ENCODE data around the gene PLA2G2F.
A peak's percentile ranks its signal among the peaks of the same experiment; 100 is the strongest.

Gene PLA2G2F

GRCh38 chr1:20190256-20191160 lies 51.4 kb downstream of the PLA2G2F start:
- no peak overlapping the region for H3K4me3 ChIP-seq (ENCODE audit: low read length in 2 of 2)
- H3K4me1 ChIP-seq (ENCODE audit: control insufficient read depth, insufficient read depth, low read length) = peaks cover 51% of the 10 kb centered on the region
- peaks cover 0 to 4% of the 10 kb centered on the region in 2 donors for H3K36me3 ChIP-seq (ENCODE audit: control insufficient read depth in 2 of 2, insufficient read depth in 2 of 2, low read length in 2 of 2)
- H3K9me3 ChIP-seq (ENCODE audit: control insufficient read depth in 2 of 2, low read length in 2 of 2) = no peaks in the 10 kb centered on the region
- no peak overlapping the region for H3K27ac ChIP-seq (ENCODE audit: low read length)
- peaks cover 0 to 2% of the 10 kb centered on the region in 2 donors for H3K27me3 ChIP-seq (ENCODE audit: control insufficient read depth in 1 of 2, insufficient read depth in 2 of 2, low read length in 2 of 2)
- H3K9ac ChIP-seq (ENCODE audit: low read length in 2 of 2) = no peak overlapping the region

- H3K27ac ChIP-seq (ENCODE audit: low read length) = peak overlapping the region; percentile 31
Measured at GRCh38 chr1:20191266-20191825, 52.2 kb downstream of the PLA2G2F start.

GRCh38 chr1:20192364-20192763 lies 53.2 kb downstream of the PLA2G2F start:
- Histone ChIP-seq H3K4me1 (ENCODE audit: control insufficient read depth, insufficient read depth, low read length) (peaks cover 38% of the 10 kb centered on the region), H3K4me3 (ENCODE audit: low read length in 2 of 2) (no peak overlapping the region), H3K9ac (ENCODE audit: low read length in 2 of 2) (no peak overlapping the region), H3K9me3 (ENCODE audit: control insufficient read depth in 2 of 2, low read length in 2 of 2) (no peaks in the 10 kb centered on the region), H3K27me3 (ENCODE audit: control insufficient read depth in 1 of 2, insufficient read depth in 2 of 2, low read length in 2 of 2) (no peaks in the 10 kb centered on the region), H3K36me3 (ENCODE audit: control insufficient read depth in 2 of 2, insufficient read depth in 2 of 2, low read length in 2 of 2) (peaks cover 0 to 4% of the 10 kb centered on the region in 2 donors), H3K27ac (ENCODE audit: low read length) (peak overlapping the region; percentile 46)

More at GRCh38 chr1:20191266-20191825, 52.2 kb downstream of the PLA2G2F start:
- peaks cover 0 to 4% of the 10 kb centered on the region in 2 donors for H3K36me3 ChIP-seq (ENCODE audit: control insufficient read depth in 2 of 2, insufficient read depth in 2 of 2, low read length in 2 of 2)
- H3K4me3 ChIP-seq (ENCODE audit: low read length in 2 of 2) = no peak overlapping the region
- H3K9ac ChIP-seq (ENCODE audit: low read length in 2 of 2) = no peak overlapping the region
- H3K9me3 ChIP-seq (ENCODE audit: control insufficient read depth in 2 of 2, low read length in 2 of 2) = no peaks in the 10 kb centered on the region
- peaks cover 47% of the 10 kb centered on the region for H3K4me1 ChIP-seq (ENCODE audit: control insufficient read depth, insufficient read depth, low read length)
- peaks cover 0 to 2% of the 10 kb centered on the region in 2 donors for H3K27me3 ChIP-seq (ENCODE audit: control insufficient read depth in 1 of 2, insufficient read depth in 2 of 2, low read length in 2 of 2)

- Histone ChIP-seq H3K9me3 (ENCODE audit: control insufficient read depth in 2 of 2, low read length in 2 of 2) (no peaks in the 10 kb centered on the region), H3K27ac (ENCODE audit: low read length) (peak overlapping the region; percentile 46), H3K4me1 (ENCODE audit: control insufficient read depth, insufficient read depth, low read length) (peaks cover 32% of the 10 kb centered on the region), H3K36me3 (ENCODE audit: control insufficient read depth in 2 of 2, insufficient read depth in 2 of 2, low read length in 2 of 2) (peaks cover 0 to 4% of the 10 kb centered on the region in 2 donors), H3K27me3 (ENCODE audit: control insufficient read depth in 1 of 2, insufficient read depth in 2 of 2, low read length in 2 of 2) (no peaks in the 10 kb centered on the region), H3K9ac (ENCODE audit: low read length in 2 of 2) (no peak overlapping the region), H3K4me3 (ENCODE audit: low read length in 2 of 2) (no peak overlapping the region)
Measured at GRCh38 chr1:20192871-20193411, 53.8 kb downstream of the PLA2G2F start.

GRCh38 chr1:20194224-20194623 lies 55.1 kb downstream of the PLA2G2F start:
- H3K36me3 ChIP-seq (ENCODE audit: control insufficient read depth in 2 of 2, insufficient read depth in 2 of 2, low read length in 2 of 2) = peaks cover 0 to 4% of the 10 kb centered on the region in 2 donors
- H3K4me3 ChIP-seq (ENCODE audit: low read length in 2 of 2) = no peak overlapping the region
- peaks cover 24% of the 10 kb centered on the region for H3K4me1 ChIP-seq (ENCODE audit: control insufficient read depth, insufficient read depth, low read length)
- no peak overlapping the region for H3K27ac ChIP-seq (ENCODE audit: low read length)
- H3K27me3 ChIP-seq (ENCODE audit: control insufficient read depth in 1 of 2, insufficient read depth in 2 of 2, low read length in 2 of 2) = no peaks in the 10 kb centered on the region
- no peak overlapping the region for H3K9ac ChIP-seq (ENCODE audit: low read length in 2 of 2)
- no peaks in the 10 kb centered on the region for H3K9me3 ChIP-seq (ENCODE audit: control insufficient read depth in 2 of 2, low read length in 2 of 2)

GRCh38 chr1:20194757-20195461 lies 55.8 kb downstream of the PLA2G2F start:
- Histone ChIP-seq H3K27me3 (ENCODE audit: control insufficient read depth in 1 of 2, insufficient read depth in 2 of 2, low read length in 2 of 2) (no peaks in the 10 kb centered on the region), H3K36me3 (ENCODE audit: control insufficient read depth in 2 of 2, insufficient read depth in 2 of 2, low read length in 2 of 2) (peaks cover 0 to 4% of the 10 kb centered on the region in 2 donors), H3K27ac (ENCODE audit: low read length) (no peak overlapping the region), H3K9ac (ENCODE audit: low read length in 2 of 2) (peak overlapping the region in 1 of 2 donors; percentile 5), H3K4me1 (ENCODE audit: control insufficient read depth, insufficient read depth, low read length) (peaks cover 21% of the 10 kb centered on the region), H3K4me3 (ENCODE audit: low read length in 2 of 2) (peak overlapping the region; percentile 13 to 40), H3K9me3 (ENCODE audit: control insufficient read depth in 2 of 2, low read length in 2 of 2) (no peaks in the 10 kb centered on the region)

GRCh38 chr1:20195462-20195780 lies 56.3 kb downstream of the PLA2G2F start:
- Histone ChIP-seq H3K4me1 (ENCODE audit: control insufficient read depth, insufficient read depth, low read length) (peaks cover 18% of the 10 kb centered on the region), H3K27ac (ENCODE audit: low read length) (no peak overlapping the region), H3K4me3 (ENCODE audit: low read length in 2 of 2) (no peak overlapping the region), H3K9me3 (ENCODE audit: control insufficient read depth in 2 of 2, low read length in 2 of 2) (no peaks in the 10 kb centered on the region), H3K27me3 (ENCODE audit: control insufficient read depth in 1 of 2, insufficient read depth in 2 of 2, low read length in 2 of 2) (no peaks in the 10 kb centered on the region), H3K36me3 (ENCODE audit: control insufficient read depth in 2 of 2, insufficient read depth in 2 of 2, low read length in 2 of 2) (peaks cover 0 to 4% of the 10 kb centered on the region in 2 donors), H3K9ac (ENCODE audit: low read length in 2 of 2) (no peak overlapping the region)

- H3K36me3 ChIP-seq (ENCODE audit: control insufficient read depth in 2 of 2, insufficient read depth in 2 of 2, low read length in 2 of 2) = no peaks in the 10 kb centered on the region
- peaks cover 9% of the 10 kb centered on the region for H3K4me1 ChIP-seq (ENCODE audit: control insufficient read depth, insufficient read depth, low read length)
- no peaks in the 10 kb centered on the region for H3K9me3 ChIP-seq (ENCODE audit: control insufficient read depth in 2 of 2, low read length in 2 of 2)
- H3K9ac ChIP-seq (ENCODE audit: low read length in 2 of 2) = no peak overlapping the region
- H3K4me3 ChIP-seq (ENCODE audit: low read length in 2 of 2) = no peak overlapping the region
- no peaks in the 10 kb centered on the region for H3K27me3 ChIP-seq (ENCODE audit: control insufficient read depth in 1 of 2, insufficient read depth in 2 of 2, low read length in 2 of 2)
- no peak overlapping the region for H3K27ac ChIP-seq (ENCODE audit: low read length)
Measured at GRCh38 chr1:20197329-20197791, 58.2 kb downstream of the PLA2G2F start.

GRCh38 chr1:20198296-20198695 lies 59.2 kb downstream of the PLA2G2F start:
- Histone ChIP-seq H3K36me3 (ENCODE audit: control insufficient read depth in 2 of 2, insufficient read depth in 2 of 2, low read length in 2 of 2) (no peaks in the 10 kb centered on the region), H3K27me3 (ENCODE audit: control insufficient read depth in 1 of 2, insufficient read depth in 2 of 2, low read length in 2 of 2) (no peaks in the 10 kb centered on the region), H3K4me1 (ENCODE audit: control insufficient read depth, insufficient read depth, low read length) (peaks cover 4% of the 10 kb centered on the region), H3K4me3 (ENCODE audit: low read length in 2 of 2) (no peak overlapping the region), H3K27ac (ENCODE audit: low read length) (no peak overlapping the region), H3K9me3 (ENCODE audit: control insufficient read depth in 2 of 2, low read length in 2 of 2) (no peaks in the 10 kb centered on the region), H3K9ac (ENCODE audit: low read length in 2 of 2) (no peak overlapping the region)

- H3K36me3 ChIP-seq (ENCODE audit: control insufficient read depth in 2 of 2, insufficient read depth in 2 of 2, low read length in 2 of 2) = no peaks in the 10 kb centered on the region
Measured at GRCh38 chr1:20198918-20199317, 59.8 kb downstream of the PLA2G2F start.

More at GRCh38 chr1:20198918-20199317, 59.8 kb downstream of the PLA2G2F start:
- Histone ChIP-seq H3K27me3 (ENCODE audit: control insufficient read depth in 1 of 2, insufficient read depth in 2 of 2, low read length in 2 of 2) (no peaks in the 10 kb centered on the region), H3K4me3 (ENCODE audit: low read length in 2 of 2) (no peak overlapping the region), H3K4me1 (ENCODE audit: control insufficient read depth, insufficient read depth, low read length) (peaks cover 4% of the 10 kb centered on the region), H3K9ac (ENCODE audit: low read length in 2 of 2) (no peak overlapping the region), H3K9me3 (ENCODE audit: control insufficient read depth in 2 of 2, low read length in 2 of 2) (no peaks in the 10 kb centered on the region), H3K27ac (ENCODE audit: low read length) (no peak overlapping the region)
